HG03575 (cell line): ENCODE results near the gene SIRT2.
"Not testable (repeated sequence)": the region's sequence is repeated elsewhere in the genome, so short reads cannot be mapped to it uniquely, and the experiment has no call there.

Experiments used
- ATAC-seq: cut with Tn5 transposase; IDR thresholded peaks from one replicate; pipeline ENCODE4 v1.9.1; 2021; ENCODE audit not compliant: unreplicated experiment, insufficient number of reproducible peaks, low FRiP score; ENCODE audit errors: extremely low read depth

Gene SIRT2

GRCh38 chr19:38901683-38902082, 2.3 kb upstream of the SIRT2 start:
- no peak for ATAC-seq

- ATAC-seq = no peak
These were observed 1.3 kb upstream of the SIRT2 start for GRCh38 chr19:38900743-38901190.

GRCh38 chr19:38900202-38900629, 798 bp upstream of the SIRT2 start:
- no peak for ATAC-seq

GRCh38 chr19:38898788-38899446, 501 bp downstream of the SIRT2 start:
- ATAC-seq = no peak

- ATAC-seq = no peak
These were observed 4.5 kb downstream of the SIRT2 start for GRCh38 chr19:38894968-38895367.

- no peak for ATAC-seq
These were observed 6.1 kb downstream of the SIRT2 start for GRCh38 chr19:38893341-38893771.

GRCh38 chr19:38892841-38893240, 6.6 kb downstream of the SIRT2 start:
- ATAC-seq = no peak

- no peak for ATAC-seq
These were observed 7.6 kb downstream of the SIRT2 start for GRCh38 chr19:38891771-38892170.

GRCh38 chr19:38890686-38891085, 8.7 kb downstream of the SIRT2 start:
- no peak for ATAC-seq

GRCh38 chr19:38889803-38890202, 9.6 kb downstream of the SIRT2 start:
- no peak for ATAC-seq

GRCh38 chr19:38888876-38889275, 10.5 kb downstream of the SIRT2 start:
- ATAC-seq = no peak

- not testable (repeated sequence) for ATAC-seq
These were observed 14.7 kb downstream of the SIRT2 start for GRCh38 chr19:38884691-38885090.

GRCh38 chr19:38883286-38883685, 16.1 kb downstream of the SIRT2 start:
- no peak for ATAC-seq

- no peak for ATAC-seq
These were observed 18.4 kb downstream of the SIRT2 start for GRCh38 chr19:38880882-38881609.

- no peak for ATAC-seq
These were observed 19.1 kb downstream of the SIRT2 start for GRCh38 chr19:38880076-38880881.

GRCh38 chr19:38879400-38879751, 20.0 kb downstream of the SIRT2 start:
- no peak for ATAC-seq

- no peak for ATAC-seq
These were observed 20.6 kb downstream of the SIRT2 start for GRCh38 chr19:38878575-38879399.

GRCh38 chr19:38877781-38878574, 21.4 kb downstream of the SIRT2 start, which contains the start of gene RINL:
RINL (minus strand) TSS chr19:38878275; CDS start chr19:38876742, 1,533 bp downstream.
- ATAC-seq = no peak
